ENCODE measurements around the gene ATP7A.
"Not testable (repeated sequence)": the region's sequence is repeated elsewhere in the genome, so short reads cannot be mapped to it uniquely, and the experiment has no call there.

ATP7A gene

DNA sequence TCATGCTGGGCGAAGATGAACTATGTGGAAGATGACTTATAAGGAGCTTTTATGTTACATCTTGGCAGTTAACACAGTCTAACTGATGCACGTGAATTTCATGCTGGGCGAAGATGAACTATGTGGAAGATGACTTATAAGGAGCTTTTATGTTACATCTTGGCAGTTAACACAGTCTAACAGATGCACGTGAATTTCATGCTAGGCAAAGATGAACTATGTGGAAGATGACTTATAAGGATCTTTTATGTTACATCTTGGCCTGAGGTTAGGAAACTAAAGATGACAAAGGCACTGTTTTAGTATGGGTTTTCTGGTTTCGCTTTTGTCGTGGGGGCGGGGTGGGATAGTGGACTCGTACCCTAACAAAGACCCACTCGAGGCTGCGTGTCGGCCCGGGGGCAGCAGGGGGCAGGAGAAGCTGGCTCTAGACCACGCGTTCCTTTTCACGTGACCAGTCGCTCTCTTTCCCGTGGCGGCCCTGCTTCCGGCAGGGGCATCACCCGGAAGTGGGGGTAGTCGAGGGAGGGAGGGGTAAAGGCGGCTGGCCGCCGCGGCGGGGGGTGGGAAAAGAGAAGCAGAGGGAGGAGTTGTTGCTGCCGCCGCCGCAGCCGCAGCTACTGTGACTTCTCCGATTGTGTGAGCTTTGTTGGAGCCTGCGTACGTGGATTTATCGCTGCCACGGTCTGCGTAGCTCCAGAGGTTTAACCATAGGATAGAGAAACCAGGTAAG is at the start of gene ATP7A:
Gene ATP7A (plus strand): TSS at position 586 of the 733 bp plus-strand sequence. CDS start 60,949 bp downstream, outside the sequence.
- DNase-seq (peak; percentile 79 to 93), ATAC-seq (peak; percentile 97)
- no peaks in the 10 kb centered on the region for H3K27me3 Mint-ChIP-seq
- H3K9me3 Mint-ChIP-seq: no peaks in the 10 kb centered on the region
- H3K4me3 Mint-ChIP-seq: peak within 1 kb of the TSS; percentile 98 to 99
- H3K4me1 Mint-ChIP-seq: peaks cover 18% of the 10 kb centered on the region
- peak within 1 kb of the TSS; percentile 98 to 99 for H3K27ac Mint-ChIP-seq

DNA sequence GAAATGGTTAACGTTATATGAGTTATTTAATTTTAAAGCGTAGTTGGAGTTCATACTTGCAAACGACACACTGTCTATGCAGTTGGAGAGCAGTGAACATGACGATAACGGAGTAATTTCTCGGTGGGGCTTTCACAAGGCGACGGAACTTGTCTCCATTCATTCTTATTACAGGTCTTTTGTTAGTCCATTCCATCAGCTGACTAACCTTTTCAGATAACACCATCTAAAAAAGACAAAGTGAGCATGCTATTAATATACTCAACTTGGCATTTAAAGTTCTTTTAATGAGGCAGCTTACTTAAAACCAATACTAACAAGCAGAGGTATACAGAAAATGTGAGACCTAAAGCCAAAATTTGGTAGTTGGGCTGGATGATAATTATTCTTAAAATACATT is 35.1 kb upstream of the ATP7A start:
- no peaks in the 10 kb centered on the region for H3K4me1 Mint-ChIP-seq
- no peak for ATAC-seq
- no peaks in the 10 kb centered on the region for H3K9me3 Mint-ChIP-seq
- DNase-seq: no peak
- H3K4me3 Mint-ChIP-seq: no peak overlapping the region
- H3K27me3 Mint-ChIP-seq: no peaks in the 10 kb centered on the region
- H3K27ac Mint-ChIP-seq: no peak overlapping the region

DNA sequence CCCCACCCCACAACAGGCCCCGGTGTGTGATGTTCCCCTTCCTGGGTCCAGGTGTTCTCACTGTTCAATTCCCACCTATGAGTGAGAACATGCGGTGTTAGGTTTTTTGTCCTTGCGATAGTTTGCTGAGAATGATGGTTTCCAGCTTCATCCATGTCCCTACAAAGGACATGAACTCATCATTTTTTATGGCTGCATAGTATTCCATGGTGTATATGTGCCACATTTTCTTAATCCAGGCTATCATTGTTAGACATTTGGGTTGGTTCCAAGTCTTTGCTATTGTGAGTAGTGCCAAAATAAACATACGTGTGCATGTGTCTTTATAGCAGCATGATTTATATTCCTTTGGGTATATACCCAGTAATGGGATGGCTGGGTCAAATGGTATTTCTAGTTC is 29.1 kb upstream of the ATP7A start:
- not testable (repeated sequence) for H3K4me1 Mint-ChIP-seq, H3K4me3 Mint-ChIP-seq, H3K27ac Mint-ChIP-seq, ATAC-seq, DNase-seq, H3K27me3 Mint-ChIP-seq, H3K9me3 Mint-ChIP-seq

DNA sequence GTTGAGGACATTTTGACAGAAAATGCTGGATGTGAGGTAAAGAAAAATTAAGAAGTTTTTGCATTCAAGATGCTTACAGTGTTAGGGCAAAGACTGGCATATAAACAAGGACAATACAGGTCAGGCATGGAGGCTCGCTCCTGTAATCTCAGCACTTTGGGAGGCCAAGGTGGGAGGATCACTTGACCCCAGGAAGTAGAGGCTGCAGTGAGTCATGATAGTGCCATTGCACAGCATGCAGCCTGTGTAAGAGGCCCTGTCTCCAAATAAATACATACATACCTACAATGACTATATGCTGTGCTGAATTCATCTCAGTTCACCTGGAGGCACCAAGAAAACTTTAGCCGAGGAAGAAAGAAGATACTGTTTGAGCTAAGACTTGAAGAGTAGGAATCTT is 17.6 kb upstream of the ATP7A start:
- no peak for DNase-seq
- ATAC-seq: no peak
- Mint-ChIP-seq H3K4me1 (peaks cover 25% of the 10 kb centered on the region), H3K27me3 (no peaks in the 10 kb centered on the region), H3K9me3 (no peaks in the 10 kb centered on the region), H3K4me3 (peak overlapping the region; percentile 44 to 67), H3K27ac (no peak overlapping the region)

DNA sequence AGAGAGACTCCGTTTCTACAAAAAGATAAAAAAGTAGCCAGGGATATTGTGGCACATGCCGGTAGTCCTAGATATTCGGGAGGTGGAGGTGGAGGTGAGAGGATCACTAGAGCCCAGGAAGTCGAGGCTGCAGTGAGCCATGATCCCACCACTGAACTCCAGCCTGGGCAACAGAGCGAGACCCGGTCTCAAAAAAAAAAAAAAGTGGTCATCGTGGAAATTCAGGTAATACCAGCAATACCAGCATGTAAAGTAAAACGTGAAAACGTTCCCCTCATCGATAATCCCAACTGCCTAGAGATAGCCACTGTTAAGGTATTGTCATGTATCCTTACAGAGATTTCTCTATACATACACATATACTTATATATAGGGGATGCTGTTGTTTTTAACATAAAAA is 16.8 kb upstream of the ATP7A start:
- ATAC-seq (no peak), DNase-seq (no peak)
- no peaks in the 10 kb centered on the region for H3K9me3 Mint-ChIP-seq
- no peaks in the 10 kb centered on the region for H3K27me3 Mint-ChIP-seq
- no peak overlapping the region for H3K27ac Mint-ChIP-seq
- peak overlapping the region; percentile 49 to 95 for H3K4me3 Mint-ChIP-seq
- H3K4me1 Mint-ChIP-seq: peaks cover 25% of the 10 kb centered on the region

DNA sequence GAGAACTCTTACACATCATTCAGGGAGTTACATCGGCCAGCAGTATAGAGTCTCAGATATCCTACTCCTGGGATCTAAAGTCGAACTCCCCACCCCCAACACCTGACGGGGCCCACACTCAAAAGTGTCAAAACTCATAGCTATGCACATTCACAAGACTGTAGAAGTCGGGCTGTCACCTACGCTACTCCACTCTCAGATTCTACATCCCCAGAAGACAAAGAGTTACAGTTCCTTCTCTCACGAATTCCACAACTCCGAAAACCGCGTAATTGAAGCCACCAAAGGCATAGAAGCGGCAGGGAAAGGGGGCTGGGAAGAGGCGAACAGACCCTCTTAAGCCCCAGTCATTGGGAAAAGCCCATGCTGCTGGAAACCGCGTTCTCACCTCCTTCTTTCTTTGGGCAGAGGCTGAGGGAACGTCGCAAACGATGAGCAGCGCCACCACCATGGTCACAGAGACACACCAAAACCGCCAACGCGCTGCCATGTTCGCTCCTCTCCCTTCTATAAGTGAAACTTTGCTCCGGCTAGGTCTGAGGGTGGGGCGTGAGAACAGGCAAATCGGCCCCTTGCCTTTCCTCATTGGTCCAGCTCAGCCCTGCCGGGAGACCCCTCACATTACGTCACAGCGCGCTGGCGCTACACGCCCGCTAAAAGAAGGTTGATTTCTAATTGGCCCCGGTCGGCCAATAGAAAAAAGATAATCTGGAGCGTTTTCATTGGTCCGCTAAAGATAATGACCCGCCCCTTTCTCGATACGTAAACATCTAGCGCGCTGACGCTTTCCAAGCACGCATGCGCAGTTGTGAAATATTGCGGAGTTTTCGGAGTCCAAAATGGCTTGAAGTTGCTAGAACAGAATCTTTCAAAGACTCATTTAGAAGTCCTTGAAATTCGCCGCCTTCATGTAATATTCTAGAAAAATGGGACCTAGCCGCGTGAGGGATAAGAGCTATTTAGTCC is 15.3 kb upstream of the ATP7A start, which contains the start of gene MAGT1:
Gene MAGT1 (minus strand): TSS at position 515 of the 966 bp plus-strand sequence. CDS start 25 bp downstream, at position 490.
- peak; percentile 97 for ATAC-seq
- H3K4me1 Mint-ChIP-seq: peaks cover 21% of the 10 kb centered on the region
- peak within 1 kb of the TSS; percentile 93 to 99 for H3K4me3 Mint-ChIP-seq
- DNase-seq: peak; percentile 86 to 94
- H3K27me3 Mint-ChIP-seq: no peaks in the 10 kb centered on the region
- peak within 1 kb of the TSS; percentile 99 for H3K27ac Mint-ChIP-seq
- no peaks in the 10 kb centered on the region for H3K9me3 Mint-ChIP-seq

DNA sequence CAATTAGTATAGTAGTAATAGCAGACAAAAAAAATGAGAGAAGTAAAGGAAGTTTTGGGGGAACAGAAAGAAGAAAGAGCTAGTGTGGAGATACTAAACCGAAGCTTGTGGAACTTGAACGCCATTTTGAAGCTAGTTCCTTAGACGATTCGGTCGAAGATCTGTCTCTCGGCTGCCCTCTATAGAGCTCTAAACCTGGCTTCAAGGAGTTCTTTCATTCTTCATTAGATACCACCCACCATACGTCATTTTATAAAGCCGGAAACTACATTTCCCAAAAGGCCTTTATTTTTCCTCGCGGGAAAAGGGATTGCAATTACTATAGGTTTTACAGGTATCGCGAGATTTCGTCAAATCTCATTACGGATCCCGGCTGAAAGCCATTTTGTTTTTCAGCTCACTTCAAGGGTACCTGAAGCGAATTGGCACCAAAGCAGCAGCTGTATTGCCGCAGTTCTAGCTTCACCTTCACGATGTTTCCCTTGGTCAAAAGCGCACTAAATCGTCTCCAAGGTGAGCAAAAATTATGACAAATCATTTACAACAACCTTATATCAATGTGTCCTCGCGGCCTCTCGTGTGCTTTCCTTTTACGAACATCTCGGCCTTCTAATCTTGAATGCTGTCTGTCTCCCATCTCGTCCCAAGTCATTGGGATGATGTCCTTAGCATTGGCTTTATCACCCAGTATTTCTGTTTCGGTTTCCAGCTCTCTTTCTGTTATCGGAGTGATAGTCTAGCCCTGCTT is 11.2 kb upstream of the ATP7A start, which contains the start of gene COX7B:
Gene COX7B (plus strand): TSS at position 388 of the 748 bp plus-strand sequence. CDS start 86 bp downstream, at position 474.
- Mint-ChIP-seq H3K4me1 (peaks cover 12% of the 10 kb centered on the region), H3K4me3 (peak within 1 kb of the TSS; percentile 87 to 99), H3K27ac (peak within 1 kb of the TSS; percentile 94 to 97), H3K9me3 (no peaks in the 10 kb centered on the region), H3K27me3 (no peaks in the 10 kb centered on the region)
- DNase-seq: peak; percentile 65 to 77
- peak; percentile 72 for ATAC-seq

DNA sequence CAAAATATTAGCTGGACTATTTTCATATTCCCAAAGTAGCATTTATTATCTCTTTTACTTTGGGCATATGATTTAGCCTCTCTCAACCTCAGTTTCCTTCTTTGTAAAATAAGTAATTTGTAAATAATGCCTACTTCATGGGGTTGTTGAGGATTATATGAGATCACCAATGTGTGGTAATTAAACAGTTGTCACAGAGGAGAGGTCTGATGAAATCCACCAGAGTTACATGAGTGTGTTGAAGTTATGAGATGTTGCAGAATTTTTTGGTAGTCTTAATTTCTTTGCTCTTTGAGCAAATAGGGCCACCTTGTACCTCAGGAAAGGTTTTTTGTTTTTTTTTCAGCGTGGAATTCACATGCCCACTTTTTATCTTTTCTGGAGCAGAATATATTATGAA is 9.8 kb upstream of the ATP7A start:
- Mint-ChIP-seq H3K27me3 (no peaks in the 10 kb centered on the region), H3K4me3 (peak overlapping the region; percentile 87 to 99), H3K27ac (peak overlapping the region; percentile 34 to 60), H3K4me1 (peaks cover 12% of the 10 kb centered on the region), H3K9me3 (no peaks in the 10 kb centered on the region)
- ATAC-seq (no peak), DNase-seq (no peak)

DNA sequence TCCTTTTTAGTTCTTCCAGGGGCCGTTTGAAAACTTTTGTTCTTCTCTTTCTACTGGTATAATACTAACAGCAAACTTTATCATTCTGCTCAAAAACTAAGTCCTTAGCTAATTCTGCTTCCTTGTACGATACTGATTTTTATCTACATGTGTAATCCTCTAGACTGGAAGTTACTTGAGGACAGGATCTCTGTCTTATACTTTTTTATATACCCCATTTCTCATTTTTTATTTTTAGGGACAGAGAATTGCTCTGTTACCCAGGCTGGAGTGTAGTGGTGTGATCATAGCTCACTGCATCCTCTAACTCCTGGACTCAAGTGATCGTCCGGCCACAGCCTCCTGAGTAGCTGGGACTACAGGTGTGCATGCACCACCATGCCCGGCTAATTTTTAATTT is 9.0 kb upstream of the ATP7A start:
- no peaks in the 10 kb centered on the region for H3K9me3 Mint-ChIP-seq
- peaks cover 12% of the 10 kb centered on the region for H3K4me1 Mint-ChIP-seq
- H3K4me3 Mint-ChIP-seq: peak overlapping the region; percentile 52 to 99
- ATAC-seq: no peak
- no peaks in the 10 kb centered on the region for H3K27me3 Mint-ChIP-seq
- no peak for DNase-seq
- peak overlapping the region in 1 of 2 donors; percentile 33 for H3K27ac Mint-ChIP-seq

DNA sequence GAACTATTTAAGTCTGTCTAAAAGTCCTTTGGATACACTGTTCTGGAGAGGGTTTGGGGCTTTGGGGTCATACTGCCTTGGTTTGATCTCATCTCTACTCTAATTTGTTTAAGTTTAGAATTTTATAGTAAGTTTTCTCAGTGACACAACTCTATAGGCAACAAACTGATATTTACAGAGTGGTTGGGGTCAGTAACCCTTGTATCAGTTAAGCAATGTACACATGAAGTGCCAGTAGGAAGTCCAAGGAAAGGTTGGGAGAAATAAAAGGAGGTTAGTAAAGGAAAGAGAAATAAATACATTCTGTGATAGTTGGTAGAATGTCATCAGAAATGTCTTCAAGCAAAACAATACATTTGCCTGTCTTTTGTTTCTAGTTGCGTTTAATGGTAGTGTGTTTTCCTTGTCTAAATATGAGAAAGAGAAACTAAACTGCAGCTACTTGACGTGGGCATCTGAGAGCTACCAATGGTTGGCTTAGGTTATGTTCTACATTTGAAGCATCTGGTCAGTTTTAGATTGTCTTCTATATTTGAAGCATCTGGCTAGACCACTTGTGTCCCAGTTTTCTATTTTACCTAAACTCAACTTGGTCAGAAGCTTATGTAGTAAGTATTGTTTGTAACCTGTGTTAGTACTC is 6.9 kb downstream of the ATP7A start:
- ATAC-seq: no peak
- DNase-seq: no peak
- Mint-ChIP-seq H3K4me1 (peaks cover 29% of the 10 kb centered on the region), H3K4me3 (peak overlapping the region; percentile 68 to 82), H3K9me3 (no peaks in the 10 kb centered on the region), H3K27ac (peak overlapping the region; percentile 40 to 63), H3K27me3 (no peaks in the 10 kb centered on the region)

DNA sequence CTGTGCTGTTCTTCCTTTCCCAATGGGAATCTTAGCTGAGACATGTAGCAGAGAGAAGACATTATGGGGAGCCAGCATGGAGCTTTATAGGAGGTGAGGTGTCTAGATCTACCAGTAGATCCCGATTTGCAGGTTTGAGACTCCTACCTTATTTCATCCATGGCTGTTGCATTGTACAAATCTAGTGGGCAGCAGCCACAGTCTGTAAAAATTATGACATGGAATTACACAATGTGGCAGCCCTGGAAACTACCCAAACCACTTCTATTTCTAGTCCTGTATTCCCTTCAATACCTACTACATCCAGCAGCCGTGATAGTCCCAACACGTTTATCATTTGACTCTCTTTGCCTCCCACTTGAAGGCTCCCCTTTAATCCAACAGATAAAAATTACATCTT is 8.1 kb downstream of the ATP7A start:
- H3K9me3 Mint-ChIP-seq: no peaks in the 10 kb centered on the region
- DNase-seq: no peak
- no peak for ATAC-seq
- no peak overlapping the region for H3K27ac Mint-ChIP-seq
- H3K27me3 Mint-ChIP-seq: no peaks in the 10 kb centered on the region
- peak overlapping the region in 1 of 2 donors; percentile 19 for H3K4me3 Mint-ChIP-seq
- peaks cover 21% of the 10 kb centered on the region for H3K4me1 Mint-ChIP-seq

DNA sequence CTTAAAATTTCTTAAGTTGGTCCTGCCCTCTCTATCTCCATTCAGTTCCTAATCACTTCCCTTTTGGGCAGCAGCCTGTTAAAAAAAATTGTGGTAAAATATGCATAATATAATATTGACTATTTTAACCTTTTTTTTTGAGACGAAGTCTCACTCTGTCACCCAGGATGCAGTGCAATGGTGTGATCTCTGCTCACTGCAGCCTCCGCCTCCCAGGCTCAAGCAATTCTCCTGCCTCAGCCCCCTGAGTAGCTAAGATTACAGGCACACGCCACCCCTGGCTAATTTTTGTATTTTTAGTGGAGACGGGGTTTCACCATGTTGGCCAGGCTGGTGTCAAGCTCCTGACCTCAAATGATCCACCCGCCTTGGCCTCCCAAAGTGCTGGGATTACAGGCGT is 8.9 kb downstream of the ATP7A start:
- peak overlapping the region in 1 of 2 donors; percentile 71 for H3K27ac Mint-ChIP-seq
- not testable (repeated sequence) for ATAC-seq, H3K9me3 Mint-ChIP-seq, H3K4me3 Mint-ChIP-seq, DNase-seq, H3K27me3 Mint-ChIP-seq
- peaks cover 21% of the 10 kb centered on the region for H3K4me1 Mint-ChIP-seq

DNA sequence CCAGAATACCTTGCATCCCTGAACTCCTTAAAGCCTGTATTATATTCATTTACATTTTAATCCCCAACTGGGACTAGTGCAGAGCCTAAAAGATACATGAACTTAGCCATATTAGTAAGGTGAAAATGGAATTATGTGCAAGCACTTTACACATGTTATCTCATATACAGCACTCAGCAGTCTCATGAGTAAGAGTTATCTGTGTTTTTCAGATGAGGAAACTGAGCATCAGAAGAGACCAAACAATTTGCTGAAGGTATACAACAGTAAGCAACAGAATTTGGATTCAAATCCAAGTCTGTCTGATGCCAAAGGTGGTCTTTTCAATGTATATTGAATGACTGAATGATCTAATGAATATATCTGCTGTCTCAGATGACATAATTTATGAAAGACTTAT is 12.3 kb downstream of the ATP7A start:
- no peak overlapping the region for H3K4me3 Mint-ChIP-seq
- DNase-seq (no peak), ATAC-seq (no peak)
- no peak overlapping the region for H3K27ac Mint-ChIP-seq
- peaks cover 8% of the 10 kb centered on the region for H3K4me1 Mint-ChIP-seq
- H3K9me3 Mint-ChIP-seq: no peaks in the 10 kb centered on the region
- H3K27me3 Mint-ChIP-seq: no peaks in the 10 kb centered on the region

DNA sequence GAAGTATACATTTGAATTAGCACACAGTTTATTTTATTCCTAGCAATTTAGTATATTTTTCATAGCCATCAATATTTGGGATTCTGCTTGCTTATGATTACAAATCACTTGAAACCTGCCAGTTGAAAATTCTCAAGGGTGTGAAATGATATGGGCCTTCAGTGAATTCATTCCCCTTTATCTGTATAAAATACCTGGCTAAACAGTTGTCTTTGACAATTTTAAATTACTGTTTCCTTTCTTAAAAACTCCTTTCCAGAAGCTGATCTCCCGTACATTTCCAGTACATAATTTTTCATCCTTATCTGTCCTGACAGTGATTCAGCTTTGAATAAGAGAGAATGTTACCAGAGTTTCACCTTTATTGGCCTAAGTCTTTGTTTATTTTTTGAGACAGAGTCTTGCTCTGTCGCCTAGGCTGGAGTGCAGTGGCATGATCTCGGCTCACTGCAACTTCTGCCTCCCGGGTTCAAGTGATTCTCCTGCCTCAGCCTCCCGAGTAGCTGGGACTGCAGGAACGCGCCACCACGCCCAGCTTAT is 13.9 kb downstream of the ATP7A start:
- no peak for DNase-seq
- peaks cover 4% of the 10 kb centered on the region for H3K4me1 Mint-ChIP-seq
- H3K4me3 Mint-ChIP-seq: no peak overlapping the region
- H3K27ac Mint-ChIP-seq: peak overlapping the region in 1 of 2 donors; percentile 27
- H3K27me3 Mint-ChIP-seq: no peaks in the 10 kb centered on the region
- H3K9me3 Mint-ChIP-seq: no peaks in the 10 kb centered on the region
- no peak for ATAC-seq

Data from stimulated activated naive CD8-positive, alpha-beta T cell treated with anti-CD3 and anti-CD28 coated beads, Interleukin-15, amount 100 ng/mL, for 72 hours (primary cell).